Left renal cortex interstitium (tissue), 4 donors: Measurements from ENCODE around the gene C3orf18. TPM values are rescaled to one million over a fixed set of nuclear protein-coding genes. Genes with fewer than 3 reads are reported as not detected.

Source experiments
- DNase-seq, 4 donors: peaks; one replicate each; pipeline ENCODE4 v3.0.0-alpha.2; 2013; ENCODE audit warnings: low read depth in 4 of 4, low spot score in 2 of 4, missing footprints in 1 of 4
- polyA plus RNA-seq, 4 donors: library from polyadenylated mRNA; unstranded; fragments of 120-200 nt; gene quantifications; one replicate each; pipeline ENCODE4 v1.2.1, GENCODE V29; 2013; ENCODE audit not compliant: insufficient read length in 4 of 4

C3orf18 gene
- polyA plus RNA-seq, 4 donors, result 15.4 to 20.8 (median 17.4) TPM

DNA sequence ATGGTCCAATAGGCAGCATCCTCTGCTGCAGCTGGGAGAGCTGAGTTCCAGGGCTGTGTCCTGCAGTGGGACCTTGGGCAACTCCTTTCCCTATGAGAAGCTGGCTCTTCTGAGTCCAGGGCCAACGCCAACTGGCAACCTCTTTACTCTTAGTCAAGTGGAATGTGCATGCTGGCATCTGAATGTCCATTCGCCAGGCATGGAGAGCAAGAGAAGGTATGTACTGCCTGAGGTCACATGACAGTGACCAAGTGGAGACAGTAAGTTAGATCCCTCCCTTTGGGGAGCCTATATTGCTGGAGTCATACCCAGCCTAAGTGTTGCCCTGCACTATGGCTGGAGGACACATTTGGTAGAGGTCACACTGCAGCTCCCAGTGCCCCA is 13.9 kb upstream of the C3orf18 start:
- DNase-seq, result no peak

DNA sequence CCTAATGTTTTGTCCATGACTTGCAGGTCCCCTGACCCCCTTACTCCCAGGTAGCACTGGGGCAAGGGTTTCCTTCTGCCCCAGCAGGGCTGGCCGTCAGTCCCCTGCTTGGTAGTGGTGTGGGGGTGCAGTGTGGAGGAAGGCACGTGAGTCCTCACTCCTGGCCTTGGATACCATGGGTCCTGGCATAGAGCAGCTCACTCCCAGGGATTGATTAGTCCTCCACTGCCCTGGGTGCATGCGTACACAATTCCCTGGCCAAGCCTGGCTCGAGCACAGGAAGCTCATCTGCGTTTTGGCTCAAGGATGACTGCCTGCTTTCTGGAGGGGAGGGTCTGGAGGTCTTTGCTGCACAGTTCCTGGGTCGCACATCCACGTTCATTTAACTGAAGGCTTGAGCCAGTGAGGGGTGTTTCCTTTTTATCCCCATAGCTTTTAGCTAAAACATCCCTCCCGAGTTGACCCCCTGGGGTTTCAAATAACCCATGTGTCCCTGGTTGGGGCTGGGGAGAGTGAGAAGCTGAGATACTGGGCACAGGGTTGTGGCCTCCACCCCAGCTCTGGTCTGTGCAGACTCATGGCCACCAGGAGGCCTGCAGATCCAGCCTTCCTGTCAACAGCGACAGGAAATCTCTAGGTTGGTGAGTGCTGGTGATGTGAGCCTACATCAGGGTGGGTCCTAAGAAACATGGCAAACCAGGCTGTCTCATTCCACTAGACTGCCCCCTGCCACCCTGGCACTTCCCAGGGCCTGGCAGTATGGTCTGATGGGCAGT is 13.3 kb upstream of the C3orf18 start:
- DNase-seq, result no peak

DNA sequence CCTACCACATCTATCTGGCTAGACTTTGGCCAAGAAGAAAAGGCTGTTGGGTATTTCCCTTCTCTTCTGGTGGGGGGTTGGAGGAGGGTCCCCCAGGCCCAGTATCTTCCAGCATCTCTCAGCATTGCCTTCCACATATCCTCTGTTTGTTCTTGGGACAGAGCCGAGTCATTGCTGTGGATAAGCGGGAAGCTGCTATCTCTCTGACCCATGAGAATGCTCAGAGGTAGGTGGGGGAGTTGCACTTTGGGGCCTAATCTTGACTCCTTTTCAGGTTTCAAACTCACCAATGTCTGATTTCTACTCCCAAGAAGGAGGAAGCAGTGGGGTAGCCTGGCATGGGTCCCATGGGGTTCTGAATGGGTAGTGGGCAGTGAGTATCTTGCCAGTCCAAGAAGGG is 9.8 kb upstream of the C3orf18 start:
- DNase-seq, result no peak

DNA sequence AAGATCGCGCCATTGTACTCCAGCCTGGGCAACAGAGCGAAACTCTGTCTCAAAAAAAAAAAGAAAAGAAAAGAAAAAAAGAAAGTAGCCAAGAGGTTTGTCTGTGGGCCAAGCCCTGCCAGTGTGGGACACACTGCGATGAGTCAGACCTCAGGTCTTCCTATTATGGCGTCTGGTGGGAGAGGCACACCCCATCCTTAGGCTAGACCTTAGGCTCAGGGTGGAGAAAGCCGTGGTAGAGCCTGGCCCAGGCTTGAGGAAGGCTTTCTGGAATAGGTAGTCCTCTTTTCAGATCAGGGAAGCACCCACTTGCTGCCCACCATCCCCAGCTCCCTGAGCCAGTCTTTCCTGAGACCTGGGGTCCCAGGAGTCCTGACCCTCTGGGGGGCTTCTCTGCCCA is 7.8 kb upstream of the C3orf18 start:
- no peak for DNase-seq

DNA sequence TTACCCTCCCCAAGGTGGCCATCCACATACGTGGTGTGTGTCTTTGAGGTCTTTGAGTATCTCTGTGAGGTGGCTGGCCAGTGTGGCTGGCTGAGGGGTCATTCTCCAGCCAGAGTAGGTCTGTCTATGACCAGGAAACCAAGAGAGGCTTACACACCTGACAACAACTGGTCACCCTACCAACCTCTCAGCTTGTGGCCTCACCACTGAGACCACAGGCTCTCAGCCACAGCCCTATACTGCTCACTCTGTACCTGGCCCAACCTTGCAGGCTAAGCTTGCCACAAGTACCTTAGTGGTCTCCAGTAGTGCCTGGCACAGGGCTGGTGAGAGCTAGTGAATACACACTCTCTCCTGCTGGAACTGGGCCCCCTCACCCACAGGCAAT is 6.9 kb upstream of the C3orf18 start:
- DNase-seq, result no peak

DNA sequence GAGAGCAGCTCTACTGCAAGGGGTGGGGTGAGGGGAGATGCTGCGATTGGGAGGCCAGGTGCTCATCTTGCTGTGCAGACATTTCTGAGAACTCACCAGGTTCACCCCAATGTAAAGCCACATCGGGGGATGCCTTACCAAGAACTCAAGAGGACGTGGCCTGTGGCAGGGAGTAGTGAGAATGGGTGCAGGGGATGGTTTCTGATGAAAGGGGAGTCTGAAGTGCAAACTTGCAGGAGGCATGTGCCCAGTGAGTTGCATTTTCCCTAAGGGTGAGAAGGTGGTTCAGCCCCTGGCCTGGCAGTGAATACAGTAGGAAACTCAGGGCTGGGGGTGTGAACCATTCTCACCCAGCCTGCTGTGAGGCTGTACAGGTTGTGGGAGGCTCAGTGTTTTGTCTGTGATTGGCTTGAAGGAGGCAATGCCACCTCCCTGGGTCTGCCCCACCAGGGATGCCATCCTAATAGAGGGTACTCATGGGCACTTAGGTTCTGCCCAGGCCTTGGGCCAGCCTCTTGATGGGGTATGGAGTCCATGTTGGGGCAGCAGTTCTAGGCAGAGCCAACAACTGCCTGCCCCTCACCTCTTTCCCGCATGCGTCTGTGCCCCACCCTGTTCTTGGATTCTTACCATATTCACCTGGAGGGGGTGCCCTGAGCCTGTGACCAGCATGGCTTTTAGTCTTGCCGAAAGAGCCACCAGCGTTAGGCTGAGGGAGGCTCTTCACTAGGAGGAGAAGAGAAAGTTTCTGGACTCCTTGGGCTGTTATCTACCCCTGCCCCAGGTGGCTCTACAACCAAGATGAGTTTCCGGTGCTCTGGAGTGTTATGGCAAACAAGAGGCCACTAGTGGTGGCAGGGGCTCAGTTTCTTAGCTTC is 6.3 kb upstream of the C3orf18 start:
- no peak for DNase-seq

DNA sequence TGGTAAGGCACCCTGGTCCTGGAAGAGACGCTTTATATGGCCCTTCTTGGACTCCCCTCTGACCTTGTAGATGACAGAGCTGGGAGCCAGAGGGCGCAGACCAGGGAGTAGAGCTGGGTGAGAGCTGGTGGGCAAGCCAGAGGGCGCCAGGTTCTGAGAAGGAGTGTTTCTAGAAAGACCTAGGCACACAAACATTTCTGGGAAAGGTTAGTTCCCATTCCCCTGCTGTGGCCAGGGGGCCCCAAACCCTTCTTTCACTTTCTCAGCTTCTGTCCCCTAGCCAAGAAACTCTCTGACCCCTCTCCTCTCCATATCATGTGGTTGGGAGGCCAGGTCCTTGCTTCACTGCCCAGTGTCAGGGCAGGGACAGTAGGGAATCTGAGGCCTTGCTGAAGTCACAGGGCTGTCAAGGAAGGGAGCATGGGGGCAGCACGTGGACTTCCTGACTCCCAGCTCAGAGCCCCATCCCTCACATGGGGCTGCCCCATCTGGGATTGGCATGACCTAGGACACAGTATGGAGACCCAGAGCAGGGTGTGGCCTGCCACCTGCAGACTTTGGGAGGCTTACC is 5.3 kb upstream of the C3orf18 start:
- DNase-seq, result no peak

DNA sequence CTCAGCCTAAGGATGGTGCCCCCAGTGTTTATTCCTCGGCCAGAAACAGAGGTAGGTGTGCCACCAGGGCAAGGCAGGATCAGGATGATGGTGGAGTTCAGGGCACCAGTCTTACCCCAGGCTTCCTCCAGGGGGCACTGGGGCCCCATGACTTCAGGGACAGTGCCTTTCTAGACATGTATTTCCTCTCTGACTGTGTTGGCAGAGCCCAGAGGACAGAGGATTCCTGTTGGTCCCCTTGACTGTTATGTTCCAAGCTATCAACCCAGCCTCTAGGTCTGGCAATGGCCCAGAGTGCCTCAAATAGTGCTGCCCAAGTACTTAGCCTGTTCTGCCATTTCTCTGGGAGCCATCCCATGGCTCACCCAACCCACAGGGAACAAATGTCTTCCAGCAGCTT is 4.6 kb upstream of the C3orf18 start:
- peak in 2 of 4 donors; percentile 46 to 51 for DNase-seq

DNA sequence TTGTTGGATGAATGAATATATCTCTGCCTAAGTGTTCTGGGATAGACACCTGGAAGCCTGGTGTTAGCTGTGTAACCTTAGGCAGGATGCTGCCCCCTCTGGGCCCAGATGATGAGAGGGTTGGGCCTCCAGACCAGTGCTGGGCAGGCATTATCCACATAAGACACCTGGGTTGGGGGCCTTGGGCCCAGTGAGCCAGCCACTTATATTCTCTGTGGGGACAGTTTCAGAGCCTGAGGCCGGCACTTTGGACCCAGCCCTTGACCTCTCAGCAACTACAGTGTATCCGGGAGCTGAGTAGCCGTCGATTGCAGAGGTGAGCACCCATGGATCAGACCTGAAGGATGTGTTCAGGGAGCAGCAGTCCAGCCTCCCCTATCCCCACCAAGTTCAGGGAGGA is 3.9 kb upstream of the C3orf18 start:
- DNase-seq, result no peak

DNA sequence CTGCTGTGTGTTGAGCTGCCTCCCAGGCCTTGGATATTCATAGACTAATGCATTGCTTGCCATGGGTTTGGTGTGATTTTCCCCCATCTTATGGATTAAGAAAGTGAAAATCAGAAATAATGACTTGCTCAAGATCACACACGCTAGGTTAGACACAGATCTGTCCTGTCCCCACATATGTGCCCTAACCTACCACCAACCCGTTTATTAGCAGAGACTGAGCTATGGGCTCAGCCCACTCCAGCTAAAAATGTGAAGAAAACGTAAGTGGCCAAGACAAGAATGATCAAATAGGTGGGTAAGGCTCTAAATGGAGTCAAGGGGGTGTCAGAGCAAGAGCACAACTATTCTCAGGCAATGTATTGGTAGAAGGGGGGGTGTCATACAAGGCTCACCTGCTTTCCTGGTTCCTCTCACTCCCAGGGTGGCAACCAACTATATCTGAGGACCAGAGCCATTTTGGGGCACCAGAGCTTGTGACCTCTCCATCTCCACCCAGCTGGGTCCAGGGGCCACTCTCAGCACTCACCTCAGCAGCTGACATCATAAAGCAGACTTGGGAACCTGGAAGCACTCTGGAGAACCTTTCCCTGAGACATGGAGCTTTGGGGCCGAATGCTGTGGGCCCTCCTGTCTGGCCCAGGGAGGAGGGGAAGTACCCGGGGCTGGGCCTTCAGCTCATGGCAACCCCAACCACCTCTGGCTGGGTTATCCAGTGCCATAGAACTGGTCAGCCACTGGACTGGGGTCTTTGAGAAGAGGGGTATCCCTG is 3.1 kb upstream of the C3orf18 start:
- no peak for DNase-seq

DNA sequence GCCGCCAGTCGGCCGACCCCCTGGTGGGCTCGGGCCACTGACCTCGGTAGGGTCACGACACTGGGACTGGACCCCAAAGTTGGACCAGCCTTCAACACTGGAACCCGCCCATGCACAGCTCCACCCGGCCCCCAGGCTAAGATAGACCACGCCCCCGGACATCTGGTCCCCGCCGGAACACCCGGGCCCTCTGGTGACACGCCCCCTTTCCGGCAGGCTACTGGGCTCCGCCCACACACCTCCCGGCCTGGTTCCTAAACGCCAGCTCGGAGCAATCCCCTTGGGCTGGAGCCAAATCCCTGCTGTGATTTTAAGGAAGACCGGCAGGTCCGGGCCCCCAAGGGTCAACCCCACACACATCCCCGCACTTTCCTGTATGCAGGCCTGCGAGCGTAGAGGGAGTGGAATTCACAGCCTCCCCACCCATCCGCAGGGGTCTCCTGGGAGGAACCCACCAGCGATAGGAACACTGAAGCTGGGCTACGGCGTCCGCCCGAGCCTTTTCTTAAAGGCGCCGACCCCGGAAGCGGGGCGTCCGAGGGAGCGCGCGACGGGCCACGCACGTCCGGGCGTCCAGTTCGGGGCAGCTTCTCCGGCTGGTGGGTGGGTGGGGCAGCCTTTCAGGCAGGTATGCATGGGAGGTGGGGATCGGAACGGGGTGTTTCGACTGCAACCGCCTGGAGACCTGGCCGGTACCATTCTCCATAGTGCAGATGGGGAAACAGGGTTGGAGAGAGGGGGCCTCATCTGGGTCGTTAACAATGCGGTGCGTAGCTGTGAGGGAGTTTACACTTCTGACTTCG is 1.6 kb upstream of the C3orf18 start, which contains the start of gene HEMK1:
TSS of gene HEMK1 (plus strand) at position 576 of the 803 bp plus-strand sequence. CDS start 1,583 bp downstream, outside the sequence.
- peak; percentile 94 to 97 (median 96) for DNase-seq

DNA sequence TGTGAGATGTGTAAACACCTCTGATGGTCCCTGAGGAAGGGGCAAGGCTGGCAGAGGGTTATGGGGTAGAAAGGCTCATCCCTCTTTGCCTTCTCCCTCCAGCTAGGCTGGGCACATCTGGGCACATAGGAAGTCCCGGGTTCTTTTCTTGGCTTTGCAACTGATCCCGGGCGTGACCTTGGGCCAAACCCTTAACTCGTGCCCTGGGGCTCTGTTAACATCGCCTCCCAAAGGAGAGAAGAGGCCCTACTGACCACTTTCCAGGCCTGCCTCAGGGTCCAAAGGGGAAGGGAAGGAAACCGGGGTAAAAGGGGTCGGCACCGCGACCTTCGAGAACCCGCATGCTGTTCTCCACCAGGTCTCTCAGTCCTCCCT is 549 bp downstream of the C3orf18 start:
- DNase-seq, result no peak

DNA sequence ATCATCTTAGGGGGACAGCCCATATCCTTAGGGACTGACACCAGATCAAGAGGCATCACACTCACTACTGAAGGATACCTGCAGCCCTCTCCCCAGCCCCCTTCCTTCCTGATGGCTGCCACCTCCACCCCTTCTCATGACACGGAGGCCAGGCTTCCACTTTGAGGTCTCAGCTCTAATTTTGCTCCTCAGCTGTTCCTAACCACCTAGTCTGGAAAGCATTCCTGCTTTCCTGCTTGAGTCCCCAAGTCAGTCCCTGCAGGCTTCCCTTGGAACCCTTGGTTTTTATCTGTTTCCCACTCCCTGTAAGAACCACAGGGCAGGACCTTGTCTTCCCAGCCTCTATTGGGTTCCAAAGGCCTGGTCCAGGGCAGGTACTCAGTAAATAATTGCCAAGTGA is 3.2 kb downstream of the C3orf18 start:
- DNase-seq, result no peak

DNA sequence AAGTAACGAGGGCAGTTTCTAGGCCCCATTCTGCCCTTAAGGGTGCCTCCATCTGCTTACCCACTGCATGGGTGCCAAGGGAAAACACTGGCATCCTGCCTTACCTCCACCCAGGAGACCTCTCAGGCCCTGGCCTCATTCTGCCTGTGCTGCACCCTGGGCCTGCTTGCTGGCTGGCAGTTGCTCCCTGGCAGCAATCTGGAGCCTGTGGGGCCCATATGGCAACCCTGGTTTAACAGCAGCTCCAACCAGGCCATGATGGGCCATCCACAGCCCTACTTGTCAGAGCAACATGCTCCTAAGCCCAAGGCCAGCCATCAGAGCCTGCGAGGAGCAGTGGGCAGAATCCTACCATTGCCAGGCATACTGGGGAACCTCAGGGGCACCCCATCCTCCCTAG is 3.7 kb downstream of the C3orf18 start:
- DNase-seq, result no peak

DNA sequence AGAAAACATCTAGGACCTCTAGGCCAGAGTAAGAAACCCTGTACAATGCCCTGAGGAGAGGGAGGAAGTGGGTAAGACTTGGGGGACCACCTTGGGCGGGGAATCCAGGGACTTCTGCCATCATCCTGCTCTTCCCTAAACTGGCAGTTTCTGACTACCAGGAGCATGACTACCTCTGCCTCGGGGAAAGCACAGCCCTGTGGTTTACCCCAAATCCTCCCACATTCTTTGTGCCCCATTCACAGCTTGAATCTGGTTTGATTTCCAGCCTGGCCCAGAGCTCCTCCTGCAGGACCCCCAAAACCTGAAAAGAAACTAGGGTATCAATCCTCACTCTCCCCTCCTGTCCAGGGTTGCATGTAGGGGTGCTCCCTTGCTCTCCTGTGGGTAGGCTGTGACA is 4.7 kb downstream of the C3orf18 start:
- no peak for DNase-seq

DNA sequence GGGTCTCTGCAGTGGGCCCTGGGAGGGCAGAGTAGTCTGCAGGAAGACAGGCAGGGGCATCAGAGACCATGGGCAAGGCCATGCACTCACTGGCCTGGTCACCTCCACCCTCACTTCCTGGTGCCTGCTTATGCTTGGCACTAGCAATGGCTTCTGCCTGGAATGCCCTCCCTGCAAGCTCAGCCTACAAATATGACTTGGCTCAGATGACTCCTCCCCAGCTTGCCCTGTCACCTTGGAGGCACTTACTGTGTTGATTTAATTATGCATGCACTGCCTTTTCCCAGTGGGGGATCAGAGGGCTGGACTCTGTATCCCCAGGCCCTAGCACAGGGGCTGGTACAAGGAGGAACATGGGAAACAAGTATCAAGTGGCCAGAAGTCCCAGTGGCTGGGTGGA is 7.8 kb downstream of the C3orf18 start:
- no peak for DNase-seq

DNA sequence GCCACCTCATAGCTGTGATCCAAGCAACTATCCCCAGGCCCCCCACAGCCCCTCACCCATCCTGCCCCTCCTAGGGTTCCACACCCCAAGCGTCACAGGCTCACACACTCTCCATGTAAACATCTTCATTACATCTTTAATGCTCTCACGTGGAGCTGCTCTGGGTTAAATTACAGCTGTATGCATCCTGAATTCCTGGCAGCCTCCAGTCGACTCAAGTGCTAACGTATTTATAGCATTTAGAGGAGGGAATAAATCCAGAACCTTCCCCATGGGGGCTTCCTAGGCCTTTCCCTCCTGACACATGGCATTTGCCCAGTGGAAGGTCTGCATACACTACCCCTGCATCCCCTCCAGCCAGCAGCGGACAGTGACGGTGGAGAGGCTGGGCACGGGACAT is 9.6 kb downstream of the C3orf18 start:
- DNase-seq, result no peak

DNA sequence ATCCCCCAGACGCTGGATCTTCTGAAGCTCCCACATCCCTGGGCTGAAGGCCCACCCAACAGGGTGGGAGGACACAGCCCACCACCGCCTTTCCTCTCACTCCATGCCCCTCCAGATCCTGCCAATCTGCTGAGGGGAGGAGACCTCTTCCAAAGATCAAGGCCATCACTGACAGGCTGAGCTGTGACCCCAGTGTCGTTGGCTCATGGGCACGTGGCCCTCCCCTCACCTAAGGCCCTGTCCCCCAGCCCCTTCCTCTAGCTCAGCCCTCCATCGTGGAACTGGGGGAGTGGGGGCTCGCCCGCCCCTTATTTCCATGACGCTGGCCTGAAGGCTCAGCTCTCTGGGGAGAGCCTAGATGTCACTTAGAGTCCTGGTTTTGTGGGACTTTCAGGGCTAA is 10.4 kb downstream of the C3orf18 start:
- no peak for DNase-seq

DNA sequence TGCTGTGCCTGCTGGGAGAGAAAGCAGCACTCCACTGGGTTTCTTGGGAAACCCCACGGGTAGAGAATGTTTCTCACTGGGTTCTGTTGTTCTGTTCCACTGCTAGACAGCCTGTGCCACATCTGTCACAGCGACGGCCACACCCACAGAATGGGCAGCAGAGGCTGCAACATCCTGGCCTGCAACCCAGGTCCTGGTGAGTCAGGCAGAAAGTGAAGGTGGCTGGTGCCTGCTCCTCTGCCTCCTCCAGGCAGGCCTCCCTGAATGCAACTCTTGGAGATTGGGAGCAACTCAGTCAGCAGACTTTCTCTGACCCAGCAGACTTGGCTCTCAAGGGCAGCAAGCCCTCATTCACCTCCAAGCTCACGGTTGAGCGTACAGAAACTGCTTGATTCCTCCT is 13.0 kb downstream of the C3orf18 start:
- no peak for DNase-seq

DNA sequence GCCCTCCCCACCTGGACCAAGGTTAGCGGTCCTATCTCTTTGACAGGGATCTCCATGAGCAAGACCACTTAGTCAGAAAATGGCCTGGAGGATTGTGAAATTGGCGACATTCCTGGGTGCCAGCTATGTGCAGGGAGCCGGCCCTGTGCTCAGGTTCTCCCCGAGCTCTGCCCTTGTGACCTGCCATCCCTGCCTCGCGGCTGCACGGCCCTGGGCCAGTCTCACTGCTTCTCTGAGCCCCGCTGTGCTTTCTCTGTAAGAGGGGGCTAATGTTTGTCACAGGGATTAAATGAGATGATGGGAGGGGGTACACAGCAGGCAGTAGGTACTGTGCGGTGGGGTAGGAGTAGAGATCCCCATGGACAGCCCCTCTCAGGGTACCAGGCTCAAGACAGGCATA is 14.9 kb downstream of the C3orf18 start:
- DNase-seq, result no peak
